ENCODE results near the gene ZNF418.
"Not testable (repeated sequence)": the region's sequence is repeated elsewhere in the genome, so short reads cannot be mapped to it uniquely, and the experiment has no call there.

ZNF418 gene

DNA sequence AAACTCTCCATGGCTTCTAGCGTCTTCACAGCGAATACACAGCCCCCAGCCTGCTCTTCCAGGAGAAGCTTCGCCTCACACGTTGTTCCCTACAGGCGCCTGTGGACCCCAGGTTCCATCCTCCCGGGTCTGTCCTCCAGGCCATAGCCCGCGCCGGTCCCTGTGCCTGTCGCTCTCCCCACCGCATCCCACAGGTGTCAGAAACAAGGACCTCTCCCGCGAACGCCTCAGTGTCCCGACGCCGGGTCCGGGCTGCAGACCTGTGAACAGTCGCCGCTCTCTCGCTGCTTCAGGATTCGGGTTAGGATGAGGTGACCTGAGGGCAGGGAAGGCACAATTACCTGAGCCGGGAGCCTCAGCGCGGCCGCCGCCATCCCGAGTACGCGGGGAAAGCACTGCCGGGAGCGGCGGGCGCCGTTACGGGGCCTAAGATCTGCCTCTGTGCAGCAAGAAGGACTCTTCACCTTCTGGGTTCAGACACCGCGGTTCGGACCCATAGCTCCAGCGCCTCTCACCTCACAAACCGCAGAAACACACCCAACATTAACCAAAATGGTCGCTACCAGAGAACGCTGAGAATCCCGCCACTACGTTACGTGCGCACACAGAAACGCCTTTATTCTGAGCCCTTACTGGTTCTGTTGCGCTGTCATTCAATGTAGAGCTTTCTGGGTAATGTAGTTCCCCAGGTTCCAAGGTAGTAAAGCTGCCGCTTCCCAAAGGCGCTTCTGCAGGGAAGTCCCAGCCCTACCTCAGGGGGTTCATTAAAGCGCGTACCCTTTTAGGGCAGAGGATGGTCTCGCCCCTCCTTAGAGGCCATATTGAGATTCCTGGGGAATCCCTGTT lies at the start of gene ZNF418:
TSS of gene ZNF418 (minus strand) at position 583 of the 846 bp plus-strand sequence. CDS start 1,580 bp downstream, outside the sequence.
- DNase-seq, result peak; percentile 41 to 83

- DNase-seq, result no peak
These were observed 43.5 kb upstream of the ZNF418 start for GRCh38 chr19:57978586-57979289.

DNA sequence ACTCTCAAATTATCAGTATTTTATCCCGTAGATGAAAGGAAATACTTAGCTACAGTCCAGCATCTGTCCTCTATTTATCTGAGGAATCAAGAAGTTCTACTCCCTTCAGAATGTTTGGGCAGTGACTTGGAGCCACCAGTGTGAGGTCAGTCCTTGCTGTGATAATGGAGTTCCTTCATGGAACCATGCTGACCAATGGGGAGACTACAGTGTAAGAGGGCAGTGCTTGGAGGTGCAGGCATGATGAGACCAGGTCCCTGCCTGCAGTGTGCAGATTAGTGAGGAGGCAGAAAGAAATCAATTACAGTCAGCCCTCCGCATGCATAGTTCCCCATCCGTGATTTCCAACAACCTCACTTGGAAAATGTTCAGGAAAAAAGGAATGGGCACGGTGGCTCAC lies 39.2 kb upstream of the ZNF418 start, which contains the start of gene C19orf18:
TSS of gene C19orf18 (minus strand) at position 101 of the 400 bp plus-strand sequence. CDS start 102 bp downstream, outside the sequence.
- DNase-seq, result no peak

DNA sequence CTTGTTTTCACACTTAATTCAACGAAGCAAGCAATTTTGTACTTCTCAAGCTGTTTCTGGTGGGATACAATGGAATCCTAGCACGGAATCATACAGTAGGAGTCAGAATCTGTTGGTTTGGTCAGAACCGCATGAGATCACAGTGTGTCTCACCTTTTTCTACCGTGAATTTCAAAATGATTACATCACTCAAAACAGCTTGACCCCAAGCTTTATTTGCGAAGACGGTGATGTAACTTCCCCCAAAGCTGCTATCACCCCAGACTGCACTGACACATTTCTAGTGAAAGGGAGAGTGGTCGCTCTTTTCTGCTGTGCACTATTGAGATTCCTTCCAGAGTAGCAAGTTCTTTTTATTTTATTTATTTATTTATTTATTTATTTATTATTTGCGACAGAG lies 29.6 kb upstream of the ZNF418 start:
- DNase-seq, result no peak

DNA sequence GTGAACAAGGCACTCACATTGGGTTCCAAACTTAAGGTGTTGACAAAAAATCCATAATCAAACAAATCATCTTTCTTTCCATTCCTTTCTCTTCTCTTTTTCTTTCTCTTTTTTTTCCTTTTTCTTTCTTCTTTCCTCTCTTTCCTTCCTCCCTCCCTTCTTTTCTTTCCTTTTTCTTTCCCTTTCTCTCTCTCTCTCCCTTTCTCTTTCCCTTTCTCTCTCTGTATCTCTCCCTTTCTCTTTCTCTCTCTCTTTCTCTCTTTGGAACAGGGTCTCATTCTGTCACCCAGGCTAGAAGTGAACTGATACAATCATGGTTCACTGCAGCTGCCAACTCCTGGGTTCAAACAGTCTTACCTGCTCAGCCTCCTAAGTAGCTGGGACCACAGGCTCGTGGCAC lies 26.6 kb upstream of the ZNF418 start:
- no peak for DNase-seq

GRCh38 chr19:57954996-57955395 lies 19.8 kb upstream of the ZNF418 start:
- DNase-seq, result no peak

GRCh38 chr19:57949702-57950101 lies 14.5 kb upstream of the ZNF418 start:
- DNase-seq, result no peak

DNA sequence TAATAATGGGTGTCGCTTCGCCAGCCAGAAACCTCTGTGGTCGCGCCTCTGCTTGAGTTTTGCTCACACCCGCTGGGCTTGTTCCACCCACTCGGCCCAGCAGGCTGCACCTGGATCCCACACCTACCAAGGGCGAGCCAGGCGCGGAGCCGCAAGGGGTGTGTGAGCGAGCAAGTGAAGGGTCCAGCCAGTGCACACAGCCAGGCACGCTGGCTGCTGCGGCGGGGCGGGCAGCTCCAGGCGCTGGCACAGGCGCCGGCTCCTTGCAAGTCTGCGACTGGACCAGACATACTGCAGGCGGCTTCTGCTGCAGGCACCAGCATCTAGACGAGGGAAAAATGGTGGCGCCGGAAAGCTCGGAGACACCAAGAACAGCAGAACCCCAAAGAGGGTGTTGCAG lies 14.1 kb upstream of the ZNF418 start:
- no peak for DNase-seq

DNA sequence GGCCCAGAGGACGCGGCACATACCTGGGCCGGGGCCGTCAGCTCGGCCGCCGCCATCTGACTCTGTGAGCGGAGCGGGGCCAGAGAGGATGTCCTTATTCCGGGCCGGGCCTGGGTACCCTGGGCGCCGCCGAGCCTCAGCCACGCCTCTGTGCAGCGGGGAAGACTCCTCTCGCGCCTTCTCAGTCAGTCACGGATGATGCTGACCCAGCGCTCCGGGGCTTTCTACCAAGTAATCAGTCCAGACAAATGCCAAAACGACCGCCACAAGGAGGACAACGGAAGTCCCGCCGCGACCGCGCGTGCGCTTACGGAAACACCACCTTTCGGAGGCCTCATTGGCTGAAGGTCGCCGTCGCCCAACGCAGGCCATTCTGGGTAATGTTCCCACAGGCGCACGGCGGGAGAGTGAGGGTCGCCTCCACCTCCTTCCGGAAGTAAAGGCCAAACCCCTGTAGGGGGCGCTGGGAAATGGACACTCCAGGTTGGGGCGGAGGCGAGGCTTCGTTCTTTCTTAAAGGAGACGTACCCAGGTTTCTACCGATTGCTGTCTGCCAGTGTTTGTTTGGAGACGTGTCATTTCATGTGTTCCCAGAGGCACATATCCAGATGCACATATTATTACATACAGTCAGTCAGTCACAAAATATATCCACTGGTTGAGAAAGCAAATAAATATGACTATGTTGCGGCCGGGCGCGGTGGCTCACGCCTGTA lies 12.4 kb upstream of the ZNF418 start, which contains the start of gene ZNF256:
TSS of gene ZNF256 (minus strand) at position 288 of the 716 bp plus-strand sequence. CDS start at position 56, 232 bp downstream.
- DNase-seq, result peak; percentile 87 to 97

- DNase-seq, result no peak
These were observed 11.9 kb upstream of the ZNF418 start for GRCh38 chr19:57947088-57947418.

DNA sequence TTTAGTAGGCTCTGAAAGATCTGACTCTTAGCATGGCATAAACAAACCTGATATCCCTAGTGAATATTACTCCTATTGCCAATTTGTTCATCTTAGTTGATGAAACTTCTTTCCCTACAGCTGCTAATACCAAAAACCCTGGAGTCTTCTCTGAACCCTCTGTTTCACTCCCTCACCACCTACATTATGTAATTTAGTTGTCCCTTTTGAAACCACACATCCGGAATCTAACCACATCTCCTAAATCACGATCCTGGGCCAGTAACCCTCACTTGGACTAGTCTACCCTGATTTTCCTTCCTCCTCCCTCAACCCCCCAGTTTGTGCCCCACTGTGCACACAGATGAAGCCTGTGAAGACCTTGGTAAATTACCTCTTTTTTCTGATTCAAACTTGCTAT lies 11.1 kb upstream of the ZNF418 start:
- DNase-seq, result no peak

DNA sequence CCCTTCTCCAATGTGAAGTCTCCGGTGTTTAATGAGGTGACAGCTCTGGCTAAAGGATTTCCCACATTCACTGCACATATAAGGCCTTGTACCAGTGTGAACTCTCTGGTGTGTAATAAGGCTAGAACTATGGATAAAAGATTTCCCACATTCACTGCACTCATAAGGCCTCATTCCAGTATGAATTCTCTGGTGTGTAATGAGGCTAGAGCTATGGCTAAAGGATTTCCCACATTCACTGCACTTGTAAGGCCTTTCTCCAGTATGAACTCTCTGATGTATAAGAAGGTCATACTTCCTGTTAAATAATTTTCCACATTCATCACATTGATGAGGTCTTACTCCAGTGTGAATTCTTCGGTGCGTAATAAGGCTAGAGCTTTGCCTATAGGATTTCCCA lies 6.4 kb upstream of the ZNF418 start:
- no peak for DNase-seq

- DNase-seq, result no peak
These were observed 529 bp upstream of the ZNF418 start for GRCh38 chr19:57935731-57936130.

DNA sequence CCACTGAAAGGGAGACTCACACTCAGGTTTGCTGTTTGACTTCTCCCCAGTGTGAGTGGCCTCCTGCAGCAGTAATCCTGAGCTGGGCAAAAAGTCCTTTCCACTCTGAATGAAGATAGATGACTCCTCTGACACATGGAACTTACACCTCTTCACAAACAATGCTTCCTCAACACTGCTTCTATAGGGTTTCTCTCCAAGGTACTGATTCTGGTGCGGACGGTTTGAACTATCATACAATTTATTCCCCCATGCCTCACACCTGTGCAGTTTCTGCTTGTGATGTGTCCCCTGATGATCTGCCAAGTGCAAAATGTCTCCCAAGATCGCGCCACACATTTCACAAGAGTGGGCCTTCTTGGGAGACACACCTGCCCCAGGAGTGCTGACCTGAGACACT lies 7.6 kb downstream of the ZNF418 start:
- no peak for DNase-seq

GRCh38 chr19:57916168-57916995 lies 18.8 kb downstream of the ZNF418 start, which contains the start of gene ZNF417:
Gene ZNF417, minus strand, starts transcription at chr19:57916592. Its CDS starts 181 bp downstream, at chr19:57916411.
- DNase-seq, result peak; percentile 73 to 88

DNA sequence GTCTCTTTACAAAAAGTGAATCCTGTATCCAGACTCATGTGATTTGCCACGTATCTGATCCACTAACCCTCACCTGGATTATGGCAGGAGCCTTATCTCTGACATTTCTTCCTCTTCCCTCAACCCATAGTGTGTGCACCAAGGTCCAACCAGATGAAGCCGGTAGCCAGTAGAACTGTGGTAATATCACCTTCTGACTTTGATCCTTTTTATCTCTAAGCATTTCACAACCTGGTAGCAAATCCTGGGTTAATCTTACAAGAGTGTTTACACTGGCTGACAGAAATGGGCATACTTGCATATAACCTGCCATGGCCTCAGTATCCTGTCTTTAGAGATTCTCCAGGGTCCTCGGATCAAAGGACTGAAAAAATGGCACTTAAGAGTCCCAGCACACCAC lies 20.7 kb downstream of the ZNF418 start:
- DNase-seq, result no peak

GRCh38 chr19:57907394-57907793 lies 27.8 kb downstream of the ZNF418 start:
- no peak for DNase-seq

- DNase-seq, result no peak
These were observed 29.9 kb downstream of the ZNF418 start for GRCh38 chr19:57905258-57905657.

DNA sequence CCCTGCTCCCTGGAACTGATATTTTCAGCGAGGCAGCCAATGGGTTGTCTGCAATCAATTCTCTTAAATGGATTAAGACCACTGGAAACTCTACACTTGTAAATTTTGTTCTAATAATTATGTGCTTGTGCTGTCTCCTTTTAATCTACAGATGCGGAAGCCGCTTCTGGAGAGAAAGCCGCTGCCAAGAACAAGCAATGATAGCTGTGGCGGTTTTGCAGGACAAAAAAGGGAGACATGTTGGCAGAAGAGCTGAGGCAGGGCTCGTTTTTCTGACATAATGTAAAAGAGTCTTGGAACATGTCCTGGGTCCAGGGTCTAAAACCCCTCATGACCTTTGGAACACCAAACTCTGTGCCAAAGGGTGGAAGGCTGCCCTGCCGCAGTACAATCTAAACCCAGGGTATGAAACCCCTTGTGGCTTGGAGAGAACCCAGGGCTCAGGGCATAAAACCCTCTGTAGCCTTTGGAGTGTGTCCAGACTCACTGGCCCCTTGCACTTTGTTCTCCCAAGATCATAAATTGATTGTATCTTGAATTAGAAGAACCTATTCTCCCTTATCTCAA lies 31.5 kb downstream of the ZNF418 start:
- DNase-seq, result no peak

GRCh38 chr19:57900311-57900710 lies 34.9 kb downstream of the ZNF418 start:
- no peak for DNase-seq

- not testable (repeated sequence) for DNase-seq
These were observed 44.5 kb downstream of the ZNF418 start for GRCh38 chr19:57890706-57891105.

Measured in cerebellar nuclear complex (tissue), 1 donor.